H1 (cell line): ENCODE measurements around the gene AAMP. TPM values are rescaled to one million over a fixed set of nuclear protein-coding genes. Genes with fewer than 3 reads are reported as not detected.

ENCODE experiments used
- CTCF ChIA-PET: fragments of 300-600 bp; sonication (Branson Sonifier 250); formaldehyde crosslinking; loops from one replicate; lab custom pipeline; 2021; ENCODE audit not compliant: partially characterized antibody; lab: Charles Lee
- POLR2A ChIA-PET: fragments of 300-600 bp; sonication (Branson Sonifier 250); formaldehyde crosslinking; loops from one replicate; lab custom pipeline; 2021; ENCODE audit warnings: inconsistent platforms; ENCODE audit not compliant: partially characterized antibody; lab: Charles Lee
- DNase-seq, 2 experiments: peaks; one replicate each; pipeline versions ENCODE4 v3.0.0 to v3.0.0-alpha.2; 2010 to 2022; ENCODE audit warnings: low spot score in 2 of 2, low read depth in 1 of 2, mixed read lengths in 1 of 2
- FAIRE-seq: peaks from 2 replicates; lab custom pipeline; 2011; peaks lifted over from hg19 to GRCh38; lab: Jason Lieb, UNC
- H2AFZ ChIP-seq: 2 replicates; pipeline ENCODE4 v1.8.1; 2012; ENCODE audit warnings: low read length, inconsistent platforms
- H2AK5ac ChIP-seq: 2 replicates; pipeline ENCODE4 v1.6.1; 2013; ENCODE audit warnings: low read depth, low read length
- H2BK120ac ChIP-seq: replicated peaks from 2 replicates; pipeline ENCODE3; 2013; ENCODE audit warnings: low read depth, low read length, inconsistent platforms
- H2BK12ac ChIP-seq: 2 replicates; pipeline ENCODE4 v1.6.1; 2013; ENCODE audit warnings: low read depth, low read length
- H2BK15ac ChIP-seq: 2 replicates; pipeline ENCODE4 v1.6.1; 2013; ENCODE audit warnings: low read length
- H2BK20ac ChIP-seq: 2 replicates; pipeline ENCODE4 v1.6.1; 2013; ENCODE audit warnings: low read length
- H2BK5ac ChIP-seq: 2 replicates; pipeline ENCODE4 v1.6.1; 2013; ENCODE audit warnings: low read depth, low read length
- H3K14ac ChIP-seq: 2 replicates; pipeline ENCODE4 v1.6.1; 2013; ENCODE audit warnings: inconsistent platforms; ENCODE audit not compliant: insufficient read length
- H3K18ac ChIP-seq: 2 replicates; pipeline ENCODE4 v1.6.1; 2013; ENCODE audit warnings: low read length; ENCODE audit errors: extremely low read depth
- H3K23ac ChIP-seq: 2 replicates; pipeline ENCODE4 v1.6.1; 2013; ENCODE audit warnings: inconsistent platforms; ENCODE audit not compliant: insufficient read length
- H3K23me2 ChIP-seq: 2 replicates; pipeline ENCODE4 v1.6.1; 2013; ENCODE audit warnings: low read depth, low read length
- H3K27ac ChIP-seq: 2 replicates; pipeline ENCODE4 v1.6.1; 2011; ENCODE audit warnings: low read depth, low read length, inconsistent platforms
- H3K27me3 ChIP-seq, 4 experiments: replicated peaks in 1 of 4; 1 replicate in 1 of 4; 2 replicates in 3 of 4; pipeline versions ENCODE4 v1.6.1 to v1.8.1; 2011 to 2013; ENCODE audit warnings: low read length in 3 of 4, mild to moderate bottlenecking in 3 of 4, inconsistent platforms in 2 of 4, mixed read lengths in 2 of 4, moderate library complexity in 1 of 4; ENCODE audit not compliant: control insufficient read depth in 3 of 4, insufficient read depth in 3 of 4; ENCODE audit errors: extremely low read depth in 1 of 4
- H3K36me3 ChIP-seq, 4 experiments: 2 replicates each; pipeline versions ENCODE4 v1.6.1 to v1.8.1; 2011 to 2013; ENCODE audit warnings: mild to moderate bottlenecking in 4 of 4, low read length in 3 of 4, moderate library complexity in 2 of 4, control low read depth in 1 of 4, inconsistent platforms in 1 of 4; ENCODE audit not compliant: insufficient read depth in 4 of 4, control insufficient read depth in 2 of 4
- H3K4ac ChIP-seq: replicated peaks from 2 replicates; pipeline ENCODE3; 2013; ENCODE audit warnings: low read length, low read depth, mixed read lengths, inconsistent platforms; ENCODE audit not compliant: insufficient read length
- H3K4me1 ChIP-seq, 4 experiments: replicated peaks in 1 of 4; 1 replicate in 1 of 4; 2 replicates in 3 of 4; pipeline versions ENCODE4 v1.6.1 to v1.8.1; 2011 to 2013; ENCODE audit warnings: low read length in 3 of 4, inconsistent platforms in 2 of 4, mixed read lengths in 1 of 4; ENCODE audit not compliant: insufficient read depth in 4 of 4, control insufficient read depth in 3 of 4
- H3K4me2 ChIP-seq, 2 experiments: 2 replicates each; pipeline versions ENCODE4 v1.6.1 to v1.8.1; 2011 to 2013; ENCODE audit warnings: low read depth in 2 of 2, low read length in 2 of 2, control low read depth in 1 of 2, inconsistent platforms in 1 of 2, mild to moderate bottlenecking in 1 of 2; ENCODE audit not compliant: insufficient read depth in 1 of 2
- H3K4me3 ChIP-seq, 4 experiments: fragments of 200-600, 300-600 bp in 1 of 4; sonication (generic), shearing (Covaris generic), sonication (Bioruptor Twin) in 1 of 4; 2 replicates each; pipeline versions ENCODE4 v1.5.1 to v1.8.1; 2011 to 2016; ENCODE audit warnings: low read length in 4 of 4, low read depth in 3 of 4, control low read depth in 2 of 4, inconsistent platforms in 2 of 4, mild to moderate bottlenecking in 2 of 4, mixed read lengths in 1 of 4, moderate library complexity in 1 of 4; ENCODE audit not compliant: insufficient read depth in 2 of 4; ENCODE audit errors: extremely low read depth in 1 of 4
- H3K56ac ChIP-seq: replicated peaks from 2 replicates; pipeline ENCODE3; 2013; ENCODE audit warnings: low read depth, mild to moderate bottlenecking, mixed read lengths, low read length, inconsistent platforms; ENCODE audit not compliant: insufficient read length
- H3K79me1 ChIP-seq: 2 replicates; pipeline ENCODE4 v1.6.1; 2013; ENCODE audit warnings: low read depth, low read length, control low read depth
- H3K79me2 ChIP-seq, 2 experiments: 2 replicates each; pipeline versions ENCODE4 v1.6.1 to v1.8.1; 2012 to 2013; ENCODE audit warnings: low read length in 2 of 2, mild to moderate bottlenecking in 2 of 2, inconsistent platforms in 1 of 2; ENCODE audit not compliant: insufficient read depth in 2 of 2, control insufficient read depth in 1 of 2
- H3K9ac ChIP-seq, 4 experiments: replicated peaks in 1 of 4; 1 replicate in 1 of 4; 2 replicates in 3 of 4; pipeline versions ENCODE4 v1.6.1 to v1.8.1; 2011 to 2013; ENCODE audit warnings: low read depth in 3 of 4, low read length in 3 of 4, control low read depth in 2 of 4, mild to moderate bottlenecking in 2 of 4, moderate library complexity in 2 of 4, inconsistent platforms in 1 of 4; ENCODE audit errors: extremely low read depth in 1 of 4
- H3K9me3 ChIP-seq, 2 experiments: 2 replicates each; pipeline versions ENCODE4 v1.6.1 to v1.8.1; 2012 to 2013; ENCODE audit warnings: mild to moderate bottlenecking in 2 of 2, moderate library complexity in 2 of 2, control low read depth in 1 of 2, inconsistent platforms in 1 of 2, low read depth in 1 of 2, low read length in 1 of 2, mixed read lengths in 1 of 2; ENCODE audit not compliant: insufficient read depth in 2 of 2
- H4K20me1 ChIP-seq, 2 experiments: replicated peaks in 1 of 2; 2 replicates each; pipeline versions ENCODE3 to v1.8.1; 2011 to 2013; ENCODE audit warnings: inconsistent platforms in 2 of 2, low read length in 2 of 2, mild to moderate bottlenecking in 1 of 2; ENCODE audit not compliant: insufficient read depth in 2 of 2, control insufficient read depth in 1 of 2
- H4K5ac ChIP-seq: 2 replicates; pipeline ENCODE4 v1.6.1; 2013; ENCODE audit warnings: low read length, low read depth, mixed read lengths, inconsistent platforms; ENCODE audit not compliant: insufficient read length
- H4K8ac ChIP-seq: 2 replicates; pipeline ENCODE4 v1.8.0; 2013; ENCODE audit warnings: mild to moderate bottlenecking, moderate library complexity, low read length, inconsistent platforms; ENCODE audit not compliant: insufficient read depth; ENCODE audit errors: extremely low read depth
- H4K91ac ChIP-seq: replicated peaks from 2 replicates; pipeline ENCODE3; 2013; ENCODE audit warnings: low read length, mixed read lengths, inconsistent platforms; ENCODE audit not compliant: insufficient read length
- CHD1 ChIP-seq: IDR thresholded peaks from 2 replicates; pipeline ENCODE4 v1.6.1; 2012; ENCODE audit warnings: low read depth, low read length, improper control_type of control experiment
- CREB1 ChIP-seq: IDR thresholded peaks from 2 replicates; pipeline ENCODE4 v1.6.1; 2012; ENCODE audit warnings: inconsistent platforms
- EP300 ChIP-seq, 2 experiments: IDR thresholded peaks; 1 replicate in 1 of 2; 2 replicates in 1 of 2; pipeline ENCODE4 v1.6.1; 2011 to 2012; ENCODE audit warnings: low read depth in 2 of 2, low read length in 2 of 2, mild to moderate bottlenecking in 2 of 2, borderline replicate concordance in 1 of 2, inconsistent platforms in 1 of 2, moderate library complexity in 1 of 2
- EZH2 ChIP-seq: fragments of 200-600 bp; sonication (generic); IDR thresholded peaks from 2 replicates; pipeline ENCODE4 v1.7.1; 2012; ENCODE audit warnings: low read depth, mild to moderate bottlenecking, moderate library complexity, low read length, inconsistent platforms; ENCODE audit not compliant: severe bottlenecking
- FOSL1 ChIP-seq: IDR thresholded peaks from 2 replicates; pipeline ENCODE4 v1.6.1; 2011; ENCODE audit warnings: mild to moderate bottlenecking, low read depth, low read length, moderate library complexity; ENCODE audit not compliant: insufficient read depth
- GTF2F1 ChIP-seq: IDR thresholded peaks from 2 replicates; pipeline ENCODE4 v1.6.1; 2012; ENCODE audit warnings: low read depth, low read length, improper control_type of control experiment, borderline replicate concordance
- HDAC6 ChIP-seq: IDR thresholded peaks from one replicate; pipeline ENCODE4 v1.7.1; 2012; ENCODE audit warnings: low read depth, mild to moderate bottlenecking, inconsistent platforms, low read length, moderate library complexity
- JUND ChIP-seq: IDR thresholded peaks from 2 replicates; pipeline ENCODE4 v1.6.1; 2011; ENCODE audit warnings: mild to moderate bottlenecking, improper control_type of control experiment, low read length
- SP1 ChIP-seq: IDR thresholded peaks from 2 replicates; pipeline ENCODE4 v1.6.1; 2011; ENCODE audit warnings: low read depth, low read length
- SUZ12 ChIP-seq: fragments of 200-600 bp; sonication (generic); IDR thresholded peaks from 2 replicates; pipeline ENCODE4 v1.6.1; 2012; ENCODE audit warnings: mild to moderate bottlenecking, inconsistent platforms, low read length, moderate library complexity, mixed read lengths
- WGBS, 2 experiments: shearing (Covaris generic) in 1 of 2; methylation state at CpG; one replicate each; pipeline versions ENCODE4 v1.1.6 to v1.1.7; 2013 to 2015; ENCODE audit warnings: low lambda C conversion rate in 2 of 2, mixed read lengths in 2 of 2, inconsistent platforms in 1 of 2, low coverage in 1 of 2, missing lambda C conversion rate in 1 of 2; ENCODE audit not compliant: insufficient replicate concordance in 2 of 2, insufficient coverage in 1 of 2, insufficient read length in 1 of 2; ENCODE audit errors: extremely low coverage in 1 of 2, missing lambda C conversion rate in 1 of 2; 5-methylcytosine and 5-hydroxymethylcytosine counted together
- polyA plus RNA-seq, 7 experiments: library from polyadenylated mRNA; depleted of rRNA in 3 of 7; stranded (reverse) in 5 of 7; unstranded in 2 of 7; fragments of >200 nt in 5 of 7; fragments of 200-250 nt in 2 of 7; gene quantifications; 1 replicate in 5 of 7; 2 replicates in 1 of 7; 4 replicates in 1 of 7; pipeline versions ENCODE4 v1.2.1 to v1.2.3, GENCODE V29; 2011 to 2013; ENCODE audit warnings: missing spikeins in 2 of 7, mixed read lengths in 2 of 7
- total RNA-seq: library from RNA; stranded (reverse); fragmentation: NEBNext Ultra II Directional; extraction: Animal tissue kit (Norgen Biotek cat#: 25700); gene quantifications from 2 replicates; pipeline ENCODE4 v1.2.1, GENCODE V29; 2021
- TF ChIP-seq, protein P1 (sequence below): IDR thresholded peaks from 2 replicates; pipeline ENCODE4 v1.6.1; 2011; ENCODE audit warnings: low read depth, mild to moderate bottlenecking, low read length; ENCODE audit not compliant: insufficient read depth
- TF ChIP-seq, protein P2 (sequence below): IDR thresholded peaks from 2 replicates; pipeline ENCODE4 v1.6.1; 2012; ENCODE audit warnings: inconsistent platforms

The AAMP gene
- total and polyA plus RNA-seq, 2 of the 8 experiments (the other 6 are each of a cell fraction or from before 2014, with no cell fraction given): 119 to 125 TPM

DNA sequence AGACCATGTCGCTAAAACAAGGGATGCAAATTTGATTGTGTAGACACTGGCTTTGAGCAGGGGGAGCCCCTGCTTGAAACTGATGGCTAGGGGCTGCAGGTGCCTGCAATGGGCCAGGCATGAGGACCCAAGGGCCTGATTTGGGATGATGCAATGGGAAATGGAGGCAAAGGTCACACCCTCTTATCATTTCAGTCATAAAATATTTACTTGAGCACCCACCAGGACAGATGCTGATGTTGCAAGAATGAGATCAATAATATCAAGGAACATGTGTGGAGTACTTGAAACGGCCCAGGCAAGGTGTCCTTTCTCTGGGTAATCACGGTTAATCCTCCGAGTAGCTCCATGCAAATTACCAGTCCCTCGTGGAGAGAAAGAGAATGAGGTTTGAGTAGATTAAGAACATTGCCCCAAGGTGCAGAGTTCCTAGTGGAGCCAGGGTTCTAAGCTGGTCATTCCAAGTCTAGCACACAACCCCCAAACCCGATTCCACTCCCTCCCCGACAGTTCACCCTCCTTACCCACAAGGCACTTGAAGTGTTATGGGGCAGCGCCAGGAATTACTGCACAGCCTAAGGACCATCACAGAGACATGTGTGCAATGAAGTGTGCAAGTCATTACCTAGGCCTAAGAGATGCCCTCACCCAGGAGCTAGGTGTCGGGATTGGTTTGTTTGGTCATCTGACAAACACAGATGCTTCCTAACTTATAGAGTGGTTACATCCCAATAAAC lies 36.4 kb upstream of the AAMP start:
- Histone ChIP-seq H3K4ac (no peak overlapping the region), H2AFZ (no peak overlapping the region), H2BK12ac (no peak overlapping the region), H3K14ac (no peak overlapping the region), H3K23me2 (no peaks in the 10 kb centered on the region), H3K27ac (no peak overlapping the region), H4K91ac (no peak overlapping the region), H3K4me3 (no peak overlapping the region), H4K20me1 (no peaks in the 10 kb centered on the region), H2BK5ac (no peak overlapping the region), H2AK5ac (no peak overlapping the region), H4K5ac (no peak overlapping the region), H3K79me1 (no peaks in the 10 kb centered on the region), H2BK20ac (no peak overlapping the region; the same call in 1 of the 2 replicates), H3K18ac (no peak overlapping the region), H3K9me3 (no peaks in the 10 kb centered on the region), H3K9ac (no peak overlapping the region), H3K36me3 (no peaks in the 10 kb centered on the region), H2BK15ac (no peak overlapping the region; the same call in 1 of the 2 replicates), H2BK120ac (no peak overlapping the region), H3K4me1 (no peaks in the 10 kb centered on the region), H3K27me3 (no peaks in the 10 kb centered on the region), H3K4me2 (no peak overlapping the region), H3K23ac (no peak overlapping the region), H3K56ac (no peak overlapping the region), H4K8ac (no peak overlapping the region), H3K79me2 (no peaks in the 10 kb centered on the region)
- FAIRE-seq (no peak), DNase-seq (no peak)
- WGBS, 2 experiments: 88% methylated on average over 9 of the region's 9 CpGs; no CpG with 5 or more reads in 1 of the 2 experiments
- POLR2A ChIA-PET: interaction anchor here (0.8 kb wide), 1 partner anchor 26 kb away, joined by 3 read pairs; no protein-coding TSS in a partner anchor
- CTCF ChIA-PET: interaction anchor here (0.7 to 7.6 kb wide), 7 partner anchors 9 to 88 kb away, joined by 3 to 96 read pairs (median 4); partner anchors contain the start of genes CATIP and TMBIM1
- TF ChIP-seq GTF2F1 (no peak), EZH2 (no peak), SUZ12 (no peak), SP1 (no peak), CHD1 (no peak), JUND (no peak), HDAC6 (no peak), CREB1 (no peak), EP300 (IDR thresholded peaks at IDR 0.05; ENCODE audit: borderline replicate concordance in 1 of 2, low read depth in 2 of 2, low read length in 2 of 2) (no peak), FOSL1 (no peak)
- TF ChIP-seq, protein P1, sequence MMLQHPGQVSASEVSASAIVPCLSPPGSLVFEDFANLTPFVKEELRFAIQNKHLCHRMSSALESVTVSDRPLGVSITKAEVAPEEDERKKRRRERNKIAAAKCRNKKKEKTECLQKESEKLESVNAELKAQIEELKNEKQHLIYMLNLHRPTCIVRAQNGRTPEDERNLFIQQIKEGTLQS: no peak
- TF ChIP-seq, protein P2, sequence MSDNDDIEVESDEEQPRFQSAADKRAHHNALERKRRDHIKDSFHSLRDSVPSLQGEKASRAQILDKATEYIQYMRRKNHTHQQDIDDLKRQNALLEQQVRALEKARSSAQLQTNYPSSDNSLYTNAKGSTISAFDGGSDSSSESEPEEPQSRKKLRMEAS: no peak
